GM12878 (cell line): ENCODE results near the gene SET. TPM values are rescaled to one million over a fixed set of nuclear protein-coding genes. Genes with fewer than 3 reads are reported as not detected.

ENCODE experiments used
- ATAC-seq: fragments of 200-7000 bp; cut with Tn5 transposase; 3 replicates; pipeline ENCODE4 v1.9.1; 2020; ENCODE audit warnings: mild to moderate bottlenecking, moderate library complexity
- BruUV-seq: library from RNA; stranded (reverse); fragments of 400-500 nt; replicated peaks from 2 replicates; lab custom pipeline; 2021; lab: Mats Ljungman, UMichigan
- CTCF ChIA-PET: fragments of 300-600 bp; sonication (Branson Sonifier 250); formaldehyde crosslinking; extraction: SDS; loops from one replicate; lab custom pipeline; 2021; ENCODE audit warnings: inconsistent platforms; lab: Yijun Ruan, JAX
- POLR2A ChIA-PET: fragments of 350-600 bp; formaldehyde crosslinking; extraction: SDS; loops from one replicate; lab custom pipeline; 2021; ENCODE audit warnings: inconsistent platforms; lab: Charles Lee
- RAD21 ChIA-PET: fragments of 300-600 bp; sonication (Branson Sonifier 250); formaldehyde crosslinking; loops from one replicate; lab custom pipeline; 2023; ENCODE audit warnings: antibody characterized with exemption; ENCODE audit not compliant: unreplicated experiment; lab: Charles Lee
- SMC1A ChIA-PET: fragments of 300-600 bp; sonication (Branson Sonifier 250); formaldehyde crosslinking; loops from one replicate; lab custom pipeline; 2023; ENCODE audit not compliant: unreplicated experiment, uncharacterized antibody; lab: Charles Lee
- DNase-seq: peaks from one replicate; pipeline ENCODE4 v3.0.0-alpha.2; 2011; ENCODE audit warnings: low read depth, low spot score
- FAIRE-seq: peaks from 3 replicates; lab custom pipeline; 2011; peaks lifted over from hg19 to GRCh38; lab: Jason Lieb, UNC
- H2AFZ ChIP-seq: 2 replicates; pipeline ENCODE4 v1.6.0; 2011; ENCODE audit warnings: low read depth, low read length, control low read depth; ENCODE audit not compliant: control insufficient read depth
- H3K27ac ChIP-seq: 2 replicates; pipeline ENCODE4 v1.5.1; 2011; ENCODE audit warnings: control low read depth; ENCODE audit not compliant: control insufficient read depth, insufficient read depth
- H3K27me3 ChIP-seq, 2 experiments: replicated peaks in 1 of 2; 2 replicates each; pipeline versions ENCODE4 v1.6.0 to v1.6.1; 2011; ENCODE audit warnings: low read length in 1 of 2; ENCODE audit not compliant: control insufficient read depth in 2 of 2, insufficient read depth in 2 of 2
- H3K36me3 ChIP-seq, 2 experiments: 2 replicates each; pipeline ENCODE4 v1.5.1; 2011; ENCODE audit warnings: low read length in 1 of 2; ENCODE audit not compliant: control insufficient read depth in 2 of 2, insufficient read depth in 2 of 2
- H3K4me1 ChIP-seq: 2 replicates; pipeline ENCODE4 v1.6.1; 2011; ENCODE audit warnings: mild to moderate bottlenecking, low read length, moderate library complexity, mixed read lengths; ENCODE audit not compliant: control insufficient read depth, insufficient read depth
- H3K4me2 ChIP-seq: 2 replicates; pipeline ENCODE4 v1.6.0; 2011; ENCODE audit warnings: control low read depth; ENCODE audit not compliant: control insufficient read depth, insufficient read depth
- H3K4me3 ChIP-seq: fragments of 200-600 bp; sonication (generic); 2 replicates; pipeline ENCODE4 v1.5.1; 2016
- H3K79me2 ChIP-seq: 2 replicates; pipeline ENCODE4 v1.6.0; 2011; ENCODE audit warnings: low read length; ENCODE audit not compliant: control insufficient read depth, insufficient read depth
- H3K9ac ChIP-seq: 2 replicates; pipeline ENCODE4 v1.8.0; 2011; ENCODE audit warnings: low read length, control low read depth, mixed read lengths; ENCODE audit not compliant: control insufficient read depth, insufficient read depth
- H3K9me3 ChIP-seq: replicated peaks from 3 replicates; pipeline ENCODE4 v1.5.1; 2011; ENCODE audit warnings: mild to moderate bottlenecking, low read length; ENCODE audit not compliant: control insufficient read depth, insufficient read depth
- H4K20me1 ChIP-seq: 2 replicates; pipeline ENCODE4 v1.6.0; 2011; ENCODE audit not compliant: control insufficient read depth, insufficient read depth
- ATF3 ChIP-seq: IDR thresholded peaks from 2 replicates; pipeline ENCODE4 v1.6.1; 2011; ENCODE audit warnings: low read depth, mild to moderate bottlenecking, low read length, moderate library complexity, borderline replicate concordance; ENCODE audit errors: extremely low read depth
- CREM ChIP-seq: IDR thresholded peaks from 2 replicates; pipeline ENCODE4 v1.6.1; 2014; ENCODE audit warnings: antibody characterized with exemption, low read depth
- DPF2 ChIP-seq: fragments of 450-650 bp; IDR thresholded peaks from 2 replicates; pipeline ENCODE4 v1.6.1; 2017; ENCODE audit warnings: mild to moderate bottlenecking
- EP300 ChIP-seq, 2 experiments: fragments of 150-350 bp in 1 of 2; IDR thresholded peaks; 2 replicates each; pipeline ENCODE4 v1.6.1; 2011 to 2012; ENCODE audit warnings: low read depth in 2 of 2, low read length in 2 of 2, borderline replicate concordance in 1 of 2, improper control_type of control experiment in 1 of 2, inconsistent platforms in 1 of 2; ENCODE audit not compliant: control insufficient read depth in 1 of 2
- KAT2A ChIP-seq: conservative IDR thresholded peaks from 2 replicates; pipeline ENCODE4 v1.6.1; 2011; ENCODE audit warnings: low read depth, low read length; ENCODE audit not compliant: control insufficient read depth
- KLF5 ChIP-seq: fragments of 450-650 bp; IDR thresholded peaks from 2 replicates; pipeline ENCODE4 v1.6.1; 2014; ENCODE audit warnings: mild to moderate bottlenecking; ENCODE audit not compliant: partially characterized antibody
- MLLT1 ChIP-seq: fragments of 450-650 bp; IDR thresholded peaks from 2 replicates; pipeline ENCODE4 v1.6.1; 2016; ENCODE audit warnings: mild to moderate bottlenecking
- MYB ChIP-seq: fragments of 150-350 bp; IDR thresholded peaks from 2 replicates; pipeline ENCODE4 v1.6.1; 2014; ENCODE audit warnings: mild to moderate bottlenecking, low read depth, low read length, borderline replicate concordance
- NFIC ChIP-seq: IDR thresholded peaks from 2 replicates; pipeline ENCODE4 v1.6.1; 2012; ENCODE audit warnings: low read depth, mild to moderate bottlenecking, inconsistent platforms, low read length, moderate library complexity
- REST ChIP-seq: IDR thresholded peaks from 2 replicates; pipeline ENCODE4 v1.6.1; 2012; ENCODE audit warnings: mild to moderate bottlenecking, low read depth, low read length
- SREBF1 ChIP-seq: IDR thresholded peaks from 2 replicates; pipeline ENCODE4 v1.6.1; 2012; ENCODE audit warnings: mild to moderate bottlenecking, low read length
- SUZ12 ChIP-seq: fragments of 200-600 bp; sonication (generic); IDR thresholded peaks from one replicate; pipeline ENCODE4 v1.6.1; 2018; ENCODE audit warnings: antibody characterized with exemption, mild to moderate bottlenecking; ENCODE audit not compliant: unreplicated experiment
- TARDBP ChIP-seq: IDR thresholded peaks from 2 replicates; pipeline ENCODE4 v1.6.1; 2016; ENCODE audit warnings: borderline replicate concordance
- TCF3 ChIP-seq: IDR thresholded peaks from 2 replicates; pipeline ENCODE4 v1.6.1; 2012; ENCODE audit warnings: low read depth, mild to moderate bottlenecking, low read length, borderline replicate concordance; ENCODE audit not compliant: insufficient read depth
- YY1 ChIP-seq: IDR thresholded peaks from 2 replicates; pipeline ENCODE4 v1.6.1; 2011; ENCODE audit warnings: low read depth, mild to moderate bottlenecking, low read length
- ZNF622 ChIP-seq: fragments of 450-650 bp; IDR thresholded peaks from 2 replicates; pipeline ENCODE4 v1.6.1; 2017; ENCODE audit warnings: mild to moderate bottlenecking, inconsistent platforms
- WGBS: methylation state at CpG from one replicate; pipeline ENCODE4 v1.1.6; 2016; ENCODE audit warnings: low lambda C conversion rate; ENCODE audit not compliant: insufficient replicate concordance, insufficient coverage; ENCODE audit errors: missing lambda C conversion rate; 5-methylcytosine and 5-hydroxymethylcytosine counted together
- in situ Hi-C: fragments of 300-500 bp; cut with MboI; formaldehyde crosslinking; loops from 9 replicates; pipeline ENCODE4 v1.14.3; 2018; ENCODE audit warnings: mixed read lengths
- intact Hi-C: fragments of 100-400 bp; cut with micrococcal nuclease; formaldehyde crosslinking; loops from one replicate; pipeline ENCODE4 v1.14.2; 2022; ENCODE audit not compliant: unreplicated experiment
- polyA plus RNA-seq, 11 experiments: library from polyadenylated mRNA; depleted of rRNA in 4 of 11; unstranded in 6 of 11; stranded (reverse) in 5 of 11; fragments of >200 nt; fragmentation: Nextera tagmentation in 4 of 11; fragmentation: Illumina TruSeq in 1 of 11; extraction: Ambion mirVana in 4 of 11; extraction: Trizol in 1 of 11; gene quantifications; 1 replicate in 1 of 11; 2 replicates in 10 of 11; pipeline versions ENCODE4 v1.2.1 to v1.2.3, GENCODE V29; 2011 to 2016; ENCODE audit warnings: inconsistent platforms in 2 of 11, missing spikeins in 2 of 11, low read depth in 1 of 11
- total RNA-seq, 4 experiments: library from RNA; depleted of rRNA in 3 of 4; stranded (reverse); fragments of >200 nt in 3 of 4; fragmentation: Illumina TruSeq in 1 of 4; extraction: Trizol in 1 of 4; gene quantifications; 2 replicates each; pipeline versions ENCODE4 v1.2.1 to v1.2.3, GENCODE V29; 2013 to 2021
- TF ChIP-seq, protein P1 (sequence below): IDR thresholded peaks from 2 replicates; pipeline ENCODE4 v1.6.1; 2012; ENCODE audit warnings: low read length, inconsistent platforms

Gene SET
- total and polyA plus RNA-seq, 10 of the 15 experiments (the other 5 are each of a cell fraction or from before 2014, with no cell fraction given), result 284 to 706 (median 445) TPM

- no peak overlapping the region for H2AFZ ChIP-seq
- 83% methylated on average over 8 of the region's 8 CpGs for WGBS
- H3K4me2 ChIP-seq, result no peak overlapping the region
- no peaks in the 10 kb centered on the region for H3K36me3 ChIP-seq
- no peak for FAIRE-seq
- H3K4me3 ChIP-seq, result no peak overlapping the region
- H3K27ac ChIP-seq, result no peak overlapping the region
- TF ChIP-seq KLF5 (no peak), TARDBP (no peak), CREM (no peak), KAT2A (no peak), SREBF1 (no peak), SUZ12 (no peak), DPF2 (no peak), MLLT1 (no peak), EP300 (IDR thresholded peaks at IDR 0.05; ENCODE audit: borderline replicate concordance in 1 of 2, control insufficient read depth in 1 of 2, low read depth in 2 of 2, low read length in 2 of 2) (no peak), YY1 (no peak), REST (no peak), NFIC (no peak), ATF3 (no peak), TCF3 (no peak), MYB (no peak), ZNF622 (no peak)
- TF ChIP-seq, protein P1, sequence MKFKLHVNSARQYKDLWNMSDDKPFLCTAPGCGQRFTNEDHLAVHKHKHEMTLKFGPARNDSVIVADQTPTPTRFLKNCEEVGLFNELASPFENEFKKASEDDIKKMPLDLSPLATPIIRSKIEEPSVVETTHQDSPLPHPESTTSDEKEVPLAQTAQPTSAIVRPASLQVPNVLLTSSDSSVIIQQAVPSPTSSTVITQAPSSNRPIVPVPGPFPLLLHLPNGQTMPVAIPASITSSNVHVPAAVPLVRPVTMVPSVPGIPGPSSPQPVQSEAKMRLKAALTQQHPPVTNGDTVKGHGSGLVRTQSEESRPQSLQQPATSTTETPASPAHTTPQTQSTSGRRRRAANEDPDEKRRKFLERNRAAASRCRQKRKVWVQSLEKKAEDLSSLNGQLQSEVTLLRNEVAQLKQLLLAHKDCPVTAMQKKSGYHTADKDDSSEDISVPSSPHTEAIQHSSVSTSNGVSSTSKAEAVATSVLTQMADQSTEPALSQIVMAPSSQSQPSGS, result no peak
- TF ChIP-seq, all 136 proteins: peak for 0
- ATAC-seq (no peak), DNase-seq (no peak)
- H3K79me2 ChIP-seq, result no peaks in the 10 kb centered on the region
- no peaks in the 10 kb centered on the region for H3K27me3 ChIP-seq
- ChIA-PET CTCF (interaction anchor here (1.0 to 1.3 kb wide), 2 partner anchors 69 to 96 kb away, joined by 3 read pairs; no protein-coding TSS in a partner anchor), RAD21 (no interaction called here), POLR2A (interaction anchor here (0.6 to 1.8 kb wide), 3 partner anchors 12 to 64 kb away, joined by 3 to 4 read pairs (median 4); no protein-coding TSS in a partner anchor), SMC1A (no interaction called here)
- H3K9me3 ChIP-seq, result no peaks in the 10 kb centered on the region
- intact Hi-C loops (no loop called here), in situ Hi-C loops (no loop called here)
- H4K20me1 ChIP-seq, result no peaks in the 10 kb centered on the region
- H3K4me1 ChIP-seq, result no peaks in the 10 kb centered on the region
- BruUV-seq, result no TSS peak
- H3K9ac ChIP-seq, result no peak overlapping the region
Measured at GRCh38 chr9:128707446-128707845, 18.4 kb downstream of the SET start.
